GM10847 (cell line): ENCODE data around the gene PTPRT.

Source experiments
- POLR2A ChIP-seq: IDR thresholded peaks from 2 replicates; pipeline ENCODE4 v1.6.1; 2011; ENCODE audit not compliant: insufficient read length; ENCODE audit errors: extremely low read depth

PTPRT gene

GRCh38 chr20:42700372-42700771 lies 489.3 kb downstream of the PTPRT start:
- TF ChIP-seq POLR2A, result no peak

DNA sequence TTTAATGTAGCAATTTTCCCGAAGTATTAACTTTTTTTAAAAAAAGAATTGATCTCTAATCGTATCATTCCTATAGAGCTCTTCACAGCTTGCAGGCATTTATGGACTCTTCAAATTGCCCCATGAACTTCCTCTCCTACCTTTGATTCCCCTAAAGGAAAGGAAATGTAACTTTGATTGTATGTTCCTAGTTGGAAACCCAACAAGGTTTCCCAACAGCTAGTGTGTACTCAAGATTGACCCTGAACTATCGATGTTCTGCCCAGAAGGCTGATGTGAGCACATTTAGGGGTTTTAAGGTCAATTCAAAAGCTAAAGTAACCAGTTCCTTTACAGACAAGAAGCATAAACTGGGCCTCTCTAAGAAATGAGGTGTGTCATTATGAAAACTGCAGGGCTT lies 491.7 kb downstream of the PTPRT start:
- TF ChIP-seq POLR2A, result no peak

- no peak for TF ChIP-seq POLR2A
Observed at GRCh38 chr20:42690842-42691437, 498.8 kb downstream of the PTPRT start.

DNA sequence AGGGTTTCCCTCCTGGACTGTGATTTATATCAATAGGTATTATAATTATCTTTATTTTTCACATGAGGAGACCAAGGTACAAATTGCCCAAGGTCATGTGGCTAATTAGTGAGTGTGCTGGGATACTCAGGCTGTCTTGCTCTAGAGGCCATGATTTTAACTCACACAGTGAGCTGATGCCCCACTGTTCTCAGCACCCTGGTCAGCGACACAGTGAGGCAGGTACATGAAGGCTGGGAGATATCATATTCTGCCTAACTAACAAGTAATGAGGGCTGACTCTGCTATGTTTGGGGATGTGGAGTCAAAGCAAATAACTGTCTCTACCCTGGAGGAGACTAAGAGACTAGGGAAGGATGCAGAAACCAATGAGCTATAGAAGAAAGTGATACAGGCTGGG lies 501.1 kb downstream of the PTPRT start:
- no peak for TF ChIP-seq POLR2A

DNA sequence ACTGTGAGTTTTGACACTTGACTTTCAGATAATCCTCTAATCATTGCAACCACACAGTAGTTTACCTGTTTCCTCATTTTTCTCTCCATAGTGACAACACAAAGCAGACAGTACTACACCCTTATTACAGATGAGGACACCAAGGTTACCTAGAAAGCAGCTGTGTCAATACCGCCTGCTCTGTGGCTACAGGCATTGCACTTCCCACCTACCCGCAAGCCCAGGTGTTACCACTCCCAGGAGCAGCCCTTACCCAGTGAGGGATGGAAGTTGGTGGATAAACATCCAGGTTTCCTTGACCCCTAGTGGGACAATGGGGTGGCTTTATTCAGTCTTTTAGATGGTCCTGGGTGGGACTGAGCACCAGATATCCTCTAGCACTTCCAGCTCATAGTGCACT lies 503.6 kb downstream of the PTPRT start:
- TF ChIP-seq POLR2A, result no peak

DNA sequence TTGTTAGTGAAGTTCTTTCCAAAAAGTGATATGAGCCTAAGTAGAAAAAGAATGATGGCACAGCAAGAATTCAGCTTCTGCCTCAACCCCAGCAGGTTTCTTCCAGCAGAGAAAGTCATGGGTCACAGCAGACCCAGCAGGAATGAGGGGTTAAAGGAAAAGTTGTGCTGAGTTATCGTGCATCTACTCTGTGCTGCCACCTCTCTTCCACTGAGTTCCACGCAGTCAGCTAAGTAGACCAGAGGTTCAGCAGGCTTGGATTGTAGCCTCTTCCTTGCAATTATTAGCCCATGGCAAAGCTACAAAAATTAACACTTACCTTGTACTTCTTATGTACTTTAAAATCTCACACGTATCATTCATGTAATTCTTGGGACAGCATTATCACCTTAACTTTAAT lies 510.8 kb downstream of the PTPRT start:
- TF ChIP-seq POLR2A, result no peak

DNA sequence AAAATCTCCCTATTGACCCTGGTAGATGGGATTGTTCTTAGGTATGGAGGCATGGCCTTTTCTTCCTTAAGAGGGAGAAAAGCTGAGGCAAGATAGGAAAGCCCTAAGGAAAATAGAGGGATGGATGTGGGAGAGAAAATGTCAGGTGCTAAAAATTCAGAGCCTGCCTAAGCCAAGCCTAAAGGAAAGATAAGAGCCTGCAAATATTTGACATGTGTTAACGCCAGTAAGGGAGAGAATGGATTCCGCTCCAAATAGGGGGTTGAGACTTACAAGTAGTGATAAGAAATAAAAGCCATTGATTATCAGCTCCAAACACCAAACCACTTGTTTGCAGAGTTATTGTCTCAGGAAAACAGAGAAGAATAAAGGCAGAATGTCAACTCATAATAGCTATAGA lies 533.6 kb downstream of the PTPRT start:
- no peak for TF ChIP-seq POLR2A

DNA sequence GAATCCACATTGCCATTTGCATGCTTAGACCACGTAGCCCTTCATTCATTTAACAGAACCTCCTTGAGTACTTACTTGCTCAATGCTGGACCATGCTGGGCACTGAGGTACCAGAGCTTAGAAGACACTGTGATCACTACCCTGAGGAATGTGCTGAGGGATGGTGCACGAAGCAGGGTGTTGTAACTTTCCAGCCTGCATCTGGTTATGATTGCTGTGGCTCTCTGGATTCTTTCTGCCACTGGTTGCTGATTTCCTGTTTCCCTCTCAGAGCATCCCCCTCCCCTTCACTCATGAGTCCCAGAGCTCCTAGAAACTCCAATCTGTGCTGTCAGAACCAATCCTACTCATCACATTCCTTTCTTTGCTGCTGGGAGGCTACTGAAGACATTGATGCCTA lies 537.4 kb downstream of the PTPRT start:
- TF ChIP-seq POLR2A, result no peak

DNA sequence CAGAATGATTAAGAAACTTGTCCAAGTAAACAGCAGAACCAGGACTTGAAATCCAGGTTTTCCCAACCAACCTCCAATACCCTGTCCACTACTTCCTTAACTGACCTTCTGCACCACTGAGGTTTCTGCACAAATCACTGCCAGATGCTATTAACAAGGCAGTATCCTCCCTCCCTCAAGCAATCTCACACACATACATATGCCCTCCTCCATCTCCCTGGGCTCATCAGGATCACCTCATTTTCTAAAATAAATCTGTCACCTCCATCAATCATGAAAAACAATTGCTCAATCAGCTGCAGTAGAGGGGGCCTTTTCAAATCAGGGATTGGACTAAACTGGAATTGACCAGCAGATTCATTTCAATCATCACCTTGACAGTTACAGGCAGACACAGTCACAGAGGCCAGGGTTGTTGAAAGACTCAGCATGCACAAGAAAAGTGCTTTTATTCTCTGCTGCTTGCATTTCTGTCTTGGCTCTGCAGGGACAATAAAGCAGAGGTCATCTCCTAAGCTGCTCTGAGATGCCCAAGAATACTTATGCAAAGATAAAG lies 539.4 kb downstream of the PTPRT start:
- TF ChIP-seq POLR2A, result no peak

DNA sequence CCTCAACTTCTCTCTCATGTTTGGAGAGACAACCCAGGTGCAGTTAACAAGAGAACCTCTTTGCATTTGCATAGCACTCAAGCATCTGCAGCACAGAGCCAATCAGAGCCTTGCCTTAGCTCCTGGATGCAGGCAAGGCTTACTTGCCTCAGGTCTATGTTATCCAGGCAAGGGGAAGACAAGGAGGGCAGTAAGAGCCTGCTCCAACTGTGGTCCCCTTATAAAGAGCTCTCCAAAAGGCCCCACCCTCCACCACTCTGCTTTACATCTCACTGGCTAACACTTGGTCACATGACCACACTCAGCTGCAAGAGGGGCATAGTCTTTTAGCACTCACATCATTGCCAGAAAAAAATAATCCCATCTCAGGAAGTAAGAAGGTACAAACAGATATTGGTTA lies 540.0 kb downstream of the PTPRT start:
- no peak for TF ChIP-seq POLR2A

DNA sequence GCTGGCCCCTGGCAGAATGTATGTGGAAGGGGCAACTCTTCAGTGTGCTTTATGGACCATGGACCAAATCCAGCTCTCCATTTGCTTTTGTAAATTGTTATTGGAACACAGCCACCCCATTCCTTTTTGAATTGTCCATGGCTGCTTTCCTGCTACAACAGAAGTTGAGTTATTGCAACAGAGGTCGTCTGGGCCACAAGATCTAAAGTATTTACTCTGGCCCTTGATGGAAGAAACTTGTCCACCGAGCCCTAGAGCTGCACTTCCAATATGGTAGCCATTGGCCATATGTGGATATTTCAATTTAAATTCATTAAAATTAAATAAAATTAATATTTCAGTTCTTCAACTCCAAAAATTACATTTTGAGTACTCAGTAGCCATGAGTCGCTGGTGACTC lies 543.5 kb downstream of the PTPRT start:
- no peak for TF ChIP-seq POLR2A

- TF ChIP-seq POLR2A, result no peak
Observed at GRCh38 chr20:42641886-42642285, 547.8 kb downstream of the PTPRT start.

DNA sequence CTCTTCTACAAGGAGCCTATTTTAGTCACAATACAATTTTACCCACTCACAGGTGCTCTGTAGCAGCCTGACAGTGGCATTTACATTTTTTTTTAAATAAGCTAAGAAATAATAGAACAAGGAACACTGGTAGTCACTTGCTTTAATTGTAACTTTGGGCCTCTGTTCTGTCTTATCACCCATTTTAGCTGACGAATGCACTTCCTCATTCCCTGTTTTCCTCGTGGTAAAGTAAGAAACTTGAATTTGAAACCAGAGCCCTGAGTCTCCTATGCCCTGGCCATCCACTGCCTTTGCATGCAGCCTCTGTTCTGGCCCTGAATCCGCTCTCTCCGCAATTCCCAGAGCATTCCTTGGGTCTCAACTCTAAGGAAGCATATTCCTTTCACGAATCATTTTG lies 550.6 kb downstream of the PTPRT start:
- no peak for TF ChIP-seq POLR2A

- TF ChIP-seq POLR2A, result no peak
Observed at GRCh38 chr20:42635699-42636411, 553.9 kb downstream of the PTPRT start.

- no peak for TF ChIP-seq POLR2A
Observed at GRCh38 chr20:42634156-42634555, 555.5 kb downstream of the PTPRT start.

DNA sequence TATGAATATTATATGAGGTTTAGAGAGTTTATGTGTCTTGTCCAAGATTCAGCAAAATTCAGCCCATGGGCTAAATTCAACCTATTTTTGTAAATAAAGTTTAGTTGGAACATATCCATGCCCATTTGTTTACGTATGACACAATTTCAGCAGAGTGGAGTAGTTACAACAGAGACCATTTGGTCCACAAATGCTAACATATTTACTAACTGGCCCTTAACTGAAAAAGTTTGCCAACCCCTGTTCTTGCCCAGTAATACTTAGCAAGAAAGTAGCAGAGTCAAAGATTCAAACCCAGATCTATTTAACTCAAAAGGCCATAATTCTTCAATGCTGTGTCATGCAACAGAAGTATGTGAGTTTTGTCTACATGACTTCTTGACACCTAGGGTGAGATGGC lies 561.0 kb downstream of the PTPRT start:
- no peak for TF ChIP-seq POLR2A

DNA sequence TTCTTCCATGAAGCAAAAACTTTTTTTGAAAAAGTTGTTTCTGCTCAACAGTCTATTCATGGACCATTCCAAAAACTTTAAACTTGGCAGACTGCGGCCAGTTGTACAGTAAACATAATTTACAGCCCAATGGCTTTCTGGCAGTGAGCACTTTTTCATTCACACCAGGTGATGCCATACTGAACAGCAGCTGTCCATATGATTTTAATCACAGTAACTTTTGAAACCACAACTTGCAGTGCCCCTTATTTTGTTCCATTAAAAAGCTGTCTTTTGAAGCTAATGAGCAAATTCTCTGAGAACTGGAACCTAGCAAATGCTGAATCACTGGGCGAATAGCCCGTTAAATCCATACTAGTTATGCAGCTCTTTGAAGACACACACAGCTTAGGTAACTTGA lies 576.6 kb downstream of the PTPRT start:
- TF ChIP-seq POLR2A, result no peak
